ENCODE measurements around the gene KCNE1. TPM values are rescaled to one million over a fixed set of nuclear protein-coding genes. Genes with fewer than 3 reads are reported as not detected.

The KCNE1 gene
- total and polyA plus RNA-seq, 2 of the 13 experiments (the other 11 are each of a cell fraction or from before 2014, with no cell fraction given) = 0.35 TPM; not detected in 1

DNA sequence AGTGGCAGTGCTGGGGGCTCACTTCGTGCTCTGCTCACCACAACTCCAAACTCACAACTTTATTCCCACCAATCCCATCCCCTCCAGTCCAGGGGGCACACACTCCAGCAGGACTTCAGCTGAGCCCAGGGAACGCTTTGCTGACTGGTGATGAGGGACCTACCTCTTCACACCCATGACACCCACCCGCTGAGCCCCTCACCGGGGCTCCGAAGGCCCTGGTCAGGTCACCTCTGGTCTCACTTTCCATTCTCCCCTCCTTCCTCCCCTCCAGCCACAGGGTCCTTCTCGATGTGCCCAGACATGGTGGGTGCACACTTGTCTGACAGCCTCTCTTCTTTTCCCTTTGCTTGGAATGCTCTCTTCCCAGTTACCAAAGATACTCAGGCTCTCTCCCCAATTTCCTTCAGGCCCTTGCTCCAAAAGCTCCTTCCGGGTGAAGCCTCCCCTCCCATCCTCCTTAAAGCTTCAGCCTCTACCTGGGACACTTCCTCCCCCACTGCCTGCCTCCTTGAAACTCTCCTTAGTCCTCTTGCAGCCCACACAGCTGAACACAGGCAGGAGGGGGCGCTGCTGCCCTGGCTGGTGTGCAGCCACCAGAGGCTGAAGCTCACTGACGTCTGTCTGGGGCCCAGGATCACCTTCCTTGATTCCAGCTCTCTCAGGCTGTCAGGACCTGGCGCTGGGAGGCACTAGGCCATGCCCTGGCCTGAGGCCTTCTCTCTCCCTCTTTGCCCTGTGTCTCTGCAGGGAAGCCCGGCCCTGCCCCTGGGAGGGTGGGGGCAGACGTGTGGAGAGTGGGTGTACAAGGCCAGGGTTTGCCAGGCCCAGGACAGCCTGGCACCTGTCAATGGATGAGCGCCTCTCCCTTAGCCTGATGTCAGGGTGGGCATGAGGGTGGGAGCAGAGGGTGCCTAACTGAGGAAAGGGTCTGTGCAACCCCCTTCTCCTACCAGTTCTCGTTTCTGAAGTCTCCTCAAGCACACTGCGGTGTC, 1.6 kb downstream of the KCNE1 start (continued):
- TF ChIP-seq TSC22D2 (CRISPR knock-in tag; IDR thresholded peaks at IDR 0.05; ENCODE audit: borderline replicate concordance) = 0 out of 2 replicates have a peak, but pooled peaks have one; percentile 39
- TF ChIP-seq, protein P1, sequence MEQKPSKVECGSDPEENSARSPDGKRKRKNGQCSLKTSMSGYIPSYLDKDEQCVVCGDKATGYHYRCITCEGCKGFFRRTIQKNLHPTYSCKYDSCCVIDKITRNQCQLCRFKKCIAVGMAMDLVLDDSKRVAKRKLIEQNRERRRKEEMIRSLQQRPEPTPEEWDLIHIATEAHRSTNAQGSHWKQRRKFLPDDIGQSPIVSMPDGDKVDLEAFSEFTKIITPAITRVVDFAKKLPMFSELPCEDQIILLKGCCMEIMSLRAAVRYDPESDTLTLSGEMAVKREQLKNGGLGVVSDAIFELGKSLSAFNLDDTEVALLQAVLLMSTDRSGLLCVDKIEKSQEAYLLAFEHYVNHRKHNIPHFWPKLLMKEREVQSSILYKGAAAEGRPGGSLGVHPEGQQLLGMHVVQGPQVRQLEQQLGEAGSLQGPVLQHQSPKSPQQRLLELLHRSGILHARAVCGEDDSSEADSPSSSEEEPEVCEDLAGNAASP (CRISPR knock-in tag; IDR thresholded peaks at IDR 0.05; ENCODE audit: borderline replicate concordance) = peak; percentile 42; the same call in 1 of the 2 replicates
- TF ChIP-seq GTF2F1 (IDR thresholded peaks at IDR 0.05; ENCODE audit: low read length) = no peak
- TF ChIP-seq, protein P2, sequence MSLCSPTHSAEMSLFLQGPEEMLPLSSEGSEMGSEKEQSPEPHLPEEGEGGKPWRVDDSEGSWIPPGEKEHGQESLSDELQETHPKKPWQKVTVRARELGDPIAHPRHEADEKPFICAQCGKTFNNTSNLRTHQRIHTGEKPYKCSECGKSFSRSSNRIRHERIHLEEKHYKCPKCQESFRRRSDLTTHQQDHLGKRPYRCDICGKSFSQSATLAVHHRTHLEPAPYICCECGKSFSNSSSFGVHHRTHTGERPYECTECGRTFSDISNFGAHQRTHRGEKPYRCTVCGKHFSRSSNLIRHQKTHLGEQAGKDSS (CRISPR knock-in tag; IDR thresholded peaks at IDR 0.05; ENCODE audit: borderline replicate concordance, low read depth) = 0 out of 2 replicates have a peak, but pooled peaks have one; percentile 49
- TF ChIP-seq ZNF768 (CRISPR knock-in tag; IDR thresholded peaks at IDR 0.05) = peak; percentile 35; the same call in 1 of the 2 replicates
- 0 out of 2 replicates have a peak, but pooled peaks have one; percentile 27 for TF ChIP-seq HOXA3 (CRISPR knock-in tag; IDR thresholded peaks at IDR 0.05)
- TF ChIP-seq SALL1 (CRISPR knock-in tag; IDR thresholded peaks at IDR 0.05) = peak; percentile 83
- no peak for TF ChIP-seq HES4 (CRISPR knock-in tag; IDR thresholded peaks at IDR 0.05; ENCODE audit: borderline replicate concordance)
- peak; percentile 66 for TF ChIP-seq XRCC5 (optimal IDR thresholded peaks at IDR 0.05; ENCODE audit: low read length)
- no peak for TF ChIP-seq RBFOX2 (IDR thresholded peaks at IDR 0.05; ENCODE audit: low read depth, low read length)
- TF ChIP-seq ZNF225 (CRISPR knock-in tag; IDR thresholded peaks at IDR 0.05) = no peak
- TF ChIP-seq ZNF143 (CRISPR knock-in tag; IDR thresholded peaks at IDR 0.05) = no peak
- TF ChIP-seq, protein P3, sequence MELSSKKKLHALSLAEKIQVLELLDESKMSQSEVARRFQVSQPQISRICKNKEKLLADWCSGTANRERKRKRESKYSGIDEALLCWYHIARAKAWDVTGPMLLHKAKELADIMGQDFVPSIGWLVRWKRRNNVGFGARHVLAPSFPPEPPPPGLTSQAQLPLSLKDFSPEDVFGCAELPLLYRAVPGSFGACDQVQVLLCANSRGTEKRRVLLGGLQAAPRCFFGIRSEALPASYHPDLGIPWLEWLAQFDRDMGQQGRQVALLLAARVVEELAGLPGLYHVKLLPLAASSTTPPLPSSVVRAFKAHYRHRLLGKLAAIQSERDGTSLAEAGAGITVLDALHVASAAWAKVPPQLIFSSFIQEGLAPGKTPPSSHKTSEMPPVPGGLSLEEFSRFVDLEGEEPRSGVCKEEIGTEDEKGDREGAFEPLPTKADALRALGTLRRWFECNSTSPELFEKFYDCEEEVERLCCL (CRISPR knock-in tag; IDR thresholded peaks at IDR 0.05; ENCODE audit: borderline replicate concordance) = no peak
- TF ChIP-seq, protein P4, sequence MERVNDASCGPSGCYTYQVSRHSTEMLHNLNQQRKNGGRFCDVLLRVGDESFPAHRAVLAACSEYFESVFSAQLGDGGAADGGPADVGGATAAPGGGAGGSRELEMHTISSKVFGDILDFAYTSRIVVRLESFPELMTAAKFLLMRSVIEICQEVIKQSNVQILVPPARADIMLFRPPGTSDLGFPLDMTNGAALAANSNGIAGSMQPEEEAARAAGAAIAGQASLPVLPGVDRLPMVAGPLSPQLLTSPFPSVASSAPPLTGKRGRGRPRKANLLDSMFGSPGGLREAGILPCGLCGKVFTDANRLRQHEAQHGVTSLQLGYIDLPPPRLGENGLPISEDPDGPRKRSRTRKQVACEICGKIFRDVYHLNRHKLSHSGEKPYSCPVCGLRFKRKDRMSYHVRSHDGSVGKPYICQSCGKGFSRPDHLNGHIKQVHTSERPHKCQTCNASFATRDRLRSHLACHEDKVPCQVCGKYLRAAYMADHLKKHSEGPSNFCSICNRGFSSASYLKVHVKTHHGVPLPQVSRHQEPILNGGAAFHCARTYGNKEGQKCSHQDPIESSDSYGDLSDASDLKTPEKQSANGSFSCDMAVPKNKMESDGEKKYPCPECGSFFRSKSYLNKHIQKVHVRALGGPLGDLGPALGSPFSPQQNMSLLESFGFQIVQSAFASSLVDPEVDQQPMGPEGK (CRISPR knock-in tag; IDR thresholded peaks at IDR 0.05) = 0 out of 2 replicates have a peak, but pooled peaks have one; percentile 28
- TF ChIP-seq, protein P5, sequence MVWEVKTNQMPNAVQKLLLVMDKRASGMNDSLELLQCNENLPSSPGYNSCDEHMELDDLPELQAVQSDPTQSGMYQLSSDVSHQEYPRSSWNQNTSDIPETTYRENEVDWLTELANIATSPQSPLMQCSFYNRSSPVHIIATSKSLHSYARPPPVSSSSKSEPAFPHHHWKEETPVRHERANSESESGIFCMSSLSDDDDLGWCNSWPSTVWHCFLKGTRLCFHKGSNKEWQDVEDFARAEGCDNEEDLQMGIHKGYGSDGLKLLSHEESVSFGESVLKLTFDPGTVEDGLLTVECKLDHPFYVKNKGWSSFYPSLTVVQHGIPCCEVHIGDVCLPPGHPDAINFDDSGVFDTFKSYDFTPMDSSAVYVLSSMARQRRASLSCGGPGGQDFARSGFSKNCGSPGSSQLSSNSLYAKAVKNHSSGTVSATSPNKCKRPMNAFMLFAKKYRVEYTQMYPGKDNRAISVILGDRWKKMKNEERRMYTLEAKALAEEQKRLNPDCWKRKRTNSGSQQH (CRISPR knock-in tag; IDR thresholded peaks at IDR 0.05; ENCODE audit: low read depth) = no peak
- TF ChIP-seq, protein P6, sequence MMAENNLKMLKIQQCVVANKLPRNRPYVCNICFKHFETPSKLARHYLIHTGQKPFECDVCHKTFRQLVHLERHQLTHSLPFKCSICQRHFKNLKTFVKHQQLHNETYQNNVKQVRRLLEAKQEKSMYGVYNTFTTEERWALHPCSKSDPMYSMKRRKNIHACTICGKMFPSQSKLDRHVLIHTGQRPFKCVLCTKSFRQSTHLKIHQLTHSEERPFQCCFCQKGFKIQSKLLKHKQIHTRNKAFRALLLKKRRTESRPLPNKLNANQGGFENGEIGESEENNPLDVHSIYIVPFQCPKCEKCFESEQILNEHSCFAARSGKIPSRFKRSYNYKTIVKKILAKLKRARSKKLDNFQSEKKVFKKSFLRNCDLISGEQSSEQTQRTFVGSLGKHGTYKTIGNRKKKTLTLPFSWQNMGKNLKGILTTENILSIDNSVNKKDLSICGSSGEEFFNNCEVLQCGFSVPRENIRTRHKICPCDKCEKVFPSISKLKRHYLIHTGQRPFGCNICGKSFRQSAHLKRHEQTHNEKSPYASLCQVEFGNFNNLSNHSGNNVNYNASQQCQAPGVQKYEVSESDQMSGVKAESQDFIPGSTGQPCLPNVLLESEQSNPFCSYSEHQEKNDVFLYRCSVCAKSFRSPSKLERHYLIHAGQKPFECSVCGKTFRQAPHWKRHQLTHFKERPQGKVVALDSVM (CRISPR knock-in tag; IDR thresholded peaks at IDR 0.05) = peak; percentile 95
